PC-9 (cell line): ENCODE data around the gene PTPRG. TPM values are rescaled to one million over a fixed set of nuclear protein-coding genes. Genes with fewer than 3 reads are reported as not detected.

Source experiments
- BruUV-seq: library from RNA; stranded (reverse); fragments of 400-500 nt; replicated peaks from 2 replicates; lab custom pipeline; 2021; lab: Mats Ljungman, UMichigan
- CTCF ChIA-PET: fragments of 300-600 bp; sonication (Branson Sonifier 250); formaldehyde crosslinking; loops from one replicate; lab custom pipeline; 2022; ENCODE audit warnings: antibody characterized with exemption; lab: Charles Lee
- POLR2A ChIA-PET: fragments of 300-600 bp; sonication (Branson Sonifier 250); formaldehyde crosslinking; loops from one replicate; lab custom pipeline; 2022; ENCODE audit warnings: antibody characterized with exemption; ENCODE audit not compliant: unreplicated experiment; lab: Charles Lee
- DNase-seq, 2 experiments: peaks; one replicate each; pipeline versions ENCODE4 v3.0.0 to v3.0.0-alpha.2; 2015 to 2022; ENCODE audit warnings: mixed read lengths in 1 of 2
- H2AFZ ChIP-seq: fragments of 200-600 bp; sonication (generic); 2 replicates; pipeline ENCODE4 v1.8.1; 2017; ENCODE audit warnings: antibody characterized with exemption
- H3F3A ChIP-seq: fragments of 200-600 bp; sonication (generic); 2 replicates; pipeline ENCODE4 v1.8.1; 2017; ENCODE audit warnings: antibody characterized with exemption, mild to moderate bottlenecking, low read depth; ENCODE audit not compliant: insufficient read depth
- H3K27ac ChIP-seq: fragments of 200-600 bp; sonication (generic); 2 replicates; pipeline ENCODE4 v1.6.1; 2016; ENCODE audit warnings: mixed run types
- H3K27me3 ChIP-seq: fragments of 200-600 bp; sonication (generic); 2 replicates; pipeline ENCODE4 v1.6.1; 2016; ENCODE audit warnings: low read depth, mixed run types; ENCODE audit not compliant: insufficient read depth
- H3K36me3 ChIP-seq: fragments of 200-600 bp; sonication (generic); 2 replicates; pipeline ENCODE4 v1.6.1; 2016; ENCODE audit warnings: low read depth, mixed run types
- H3K4me1 ChIP-seq: fragments of 200-600 bp; sonication (generic); replicated peaks from 2 replicates; pipeline ENCODE4 v1.6.1; 2016; ENCODE audit warnings: mixed run types; ENCODE audit not compliant: insufficient read depth
- H3K4me2 ChIP-seq: fragments of 200-600 bp; sonication (generic); 2 replicates; pipeline ENCODE4 v1.6.1; 2017; ENCODE audit warnings: mixed run types
- H3K4me3 ChIP-seq: fragments of 200-600 bp; sonication (generic); 2 replicates; pipeline ENCODE4 v1.6.1; 2016; ENCODE audit warnings: mixed run types
- H3K79me2 ChIP-seq: fragments of 200-600 bp; sonication (generic); 2 replicates; pipeline ENCODE4 v1.6.1; 2017; ENCODE audit warnings: low read depth, mixed run types
- H3K9me2 ChIP-seq: fragments of 200-600 bp; sonication (generic); 2 replicates; pipeline ENCODE4 v1.8.1; 2017; ENCODE audit warnings: mild to moderate bottlenecking; ENCODE audit not compliant: insufficient read depth
- H3K9me3 ChIP-seq: fragments of 200-600 bp; sonication (generic); 2 replicates; pipeline ENCODE4 v1.8.1; 2016; ENCODE audit warnings: low read depth; ENCODE audit not compliant: insufficient read depth
- H4K20me1 ChIP-seq: fragments of 200-600 bp; sonication (generic); 2 replicates; pipeline ENCODE4 v1.8.1; 2017; ENCODE audit not compliant: insufficient read depth
- EZH2 ChIP-seq: fragments of 200-600 bp; sonication (generic); IDR thresholded peaks from 2 replicates; pipeline ENCODE4 v1.8.0; 2017; ENCODE audit warnings: antibody characterized with exemption, low read depth
- intact Hi-C: fragments of 100-400 bp; cut with micrococcal nuclease; formaldehyde crosslinking; loops from one replicate; pipeline ENCODE4 v1.10.0; 2022; ENCODE audit not compliant: unreplicated experiment
- total RNA-seq: library from RNA; stranded (reverse); gene quantifications from 2 replicates; pipeline ENCODE4 v1.2.3, GENCODE V29; 2021
- TF ChIP-seq, protein P1 (sequence below): fragments of 200-600 bp; sonication (generic); conservative IDR thresholded peaks from 2 replicates; pipeline ENCODE4 v1.6.1; 2017; ENCODE audit warnings: mixed run types, antibody characterized with exemption, mild to moderate bottlenecking, moderate library complexity

PTPRG gene
- total RNA-seq, 1 experiment from 2014 or later, result 32.9 TPM

- Histone ChIP-seq H3K27me3 (no peaks in the 10 kb centered on the region), H2AFZ (no peak overlapping the region), H3K36me3 (no peaks in the 10 kb centered on the region), H3K9me3 (no peaks in the 10 kb centered on the region), H3K4me3 (no peak overlapping the region), H3K4me1 (no peaks in the 10 kb centered on the region), H3K27ac (no peak overlapping the region), H3K79me2 (no peaks in the 10 kb centered on the region), H4K20me1 (no peaks in the 10 kb centered on the region), H3F3A (no peaks in the 10 kb centered on the region), H3K9me2 (no peaks in the 10 kb centered on the region), H3K4me2 (no peak overlapping the region)
- intact Hi-C loops, result no loop called here
- TF ChIP-seq, protein P1, sequence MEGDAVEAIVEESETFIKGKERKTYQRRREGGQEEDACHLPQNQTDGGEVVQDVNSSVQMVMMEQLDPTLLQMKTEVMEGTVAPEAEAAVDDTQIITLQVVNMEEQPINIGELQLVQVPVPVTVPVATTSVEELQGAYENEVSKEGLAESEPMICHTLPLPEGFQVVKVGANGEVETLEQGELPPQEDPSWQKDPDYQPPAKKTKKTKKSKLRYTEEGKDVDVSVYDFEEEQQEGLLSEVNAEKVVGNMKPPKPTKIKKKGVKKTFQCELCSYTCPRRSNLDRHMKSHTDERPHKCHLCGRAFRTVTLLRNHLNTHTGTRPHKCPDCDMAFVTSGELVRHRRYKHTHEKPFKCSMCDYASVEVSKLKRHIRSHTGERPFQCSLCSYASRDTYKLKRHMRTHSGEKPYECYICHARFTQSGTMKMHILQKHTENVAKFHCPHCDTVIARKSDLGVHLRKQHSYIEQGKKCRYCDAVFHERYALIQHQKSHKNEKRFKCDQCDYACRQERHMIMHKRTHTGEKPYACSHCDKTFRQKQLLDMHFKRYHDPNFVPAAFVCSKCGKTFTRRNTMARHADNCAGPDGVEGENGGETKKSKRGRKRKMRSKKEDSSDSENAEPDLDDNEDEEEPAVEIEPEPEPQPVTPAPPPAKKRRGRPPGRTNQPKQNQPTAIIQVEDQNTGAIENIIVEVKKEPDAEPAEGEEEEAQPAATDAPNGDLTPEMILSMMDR, result no peak
- no peak for TF ChIP-seq EZH2
- POLR2A ChIA-PET, result no interaction called here
- CTCF ChIA-PET, result no interaction called here
- no TSS peak for BruUV-seq
- no peak for DNase-seq
Measured at GRCh38 chr3:61901496-61901895, 340.1 kb downstream of the PTPRG start.

- no peak overlapping the region for H3K4me2 ChIP-seq
- H3K9me2 ChIP-seq, result no peaks in the 10 kb centered on the region
- CTCF ChIA-PET, result no interaction called here
- no peaks in the 10 kb centered on the region for H4K20me1 ChIP-seq
- no peaks in the 10 kb centered on the region for H3K27me3 ChIP-seq
- no peak for DNase-seq
- no peaks in the 10 kb centered on the region for H3K36me3 ChIP-seq
- no peaks in the 10 kb centered on the region for H3F3A ChIP-seq
- H3K4me3 ChIP-seq, result no peak overlapping the region
- H2AFZ ChIP-seq, result no peak overlapping the region
- no peak overlapping the region for H3K27ac ChIP-seq
- TF ChIP-seq, protein P1, result no peak
- TF ChIP-seq EZH2, result no peak
- H3K4me1 ChIP-seq, result no peaks in the 10 kb centered on the region
- intact Hi-C loops, result no loop called here
- no peaks in the 10 kb centered on the region for H3K9me3 ChIP-seq
- no peaks in the 10 kb centered on the region for H3K79me2 ChIP-seq
- POLR2A ChIA-PET, result no interaction called here
- BruUV-seq, result no TSS peak
Measured at GRCh38 chr3:61901986-61902385, 340.6 kb downstream of the PTPRG start.

- Histone ChIP-seq H3K27ac (no peak overlapping the region), H3K9me2 (no peaks in the 10 kb centered on the region), H3K4me1 (no peaks in the 10 kb centered on the region), H3K79me2 (no peaks in the 10 kb centered on the region), H3K4me3 (no peak overlapping the region), H3K4me2 (no peak overlapping the region), H4K20me1 (no peaks in the 10 kb centered on the region), H3F3A (no peaks in the 10 kb centered on the region), H3K27me3 (no peaks in the 10 kb centered on the region), H2AFZ (no peak overlapping the region), H3K9me3 (no peaks in the 10 kb centered on the region), H3K36me3 (no peaks in the 10 kb centered on the region)
- intact Hi-C loops, result no loop called here
- BruUV-seq, result no TSS peak
- POLR2A ChIA-PET, result no interaction called here
- TF ChIP-seq, protein P1, result no peak
- TF ChIP-seq EZH2, result no peak
- DNase-seq, result no peak
- CTCF ChIA-PET, result no interaction called here
Measured at GRCh38 chr3:61903074-61903473, 341.7 kb downstream of the PTPRG start.
